NCI-H2196 (cell line): ENCODE data around the gene RFC1.
A peak's percentile ranks its signal among the peaks of the same experiment; 100 is the strongest.
"Not testable (repeated sequence)": the region's sequence is repeated elsewhere in the genome, so short reads cannot be mapped to it uniquely, and the experiment has no call there.

ENCODE experiments used
- DNase-seq: peaks from one replicate; lab custom pipeline; 2025; ENCODE audit not compliant: unreplicated experiment; lab: John Stamatoyannopoulos, UW

Gene RFC1

GRCh38 chr4:39365830-39366771, at the start of gene RFC1:
RFC1 (minus strand) TSS chr4:39366362; CDS start chr4:39366241, 121 bp downstream.
- DNase-seq, result peak; percentile 97

DNA sequence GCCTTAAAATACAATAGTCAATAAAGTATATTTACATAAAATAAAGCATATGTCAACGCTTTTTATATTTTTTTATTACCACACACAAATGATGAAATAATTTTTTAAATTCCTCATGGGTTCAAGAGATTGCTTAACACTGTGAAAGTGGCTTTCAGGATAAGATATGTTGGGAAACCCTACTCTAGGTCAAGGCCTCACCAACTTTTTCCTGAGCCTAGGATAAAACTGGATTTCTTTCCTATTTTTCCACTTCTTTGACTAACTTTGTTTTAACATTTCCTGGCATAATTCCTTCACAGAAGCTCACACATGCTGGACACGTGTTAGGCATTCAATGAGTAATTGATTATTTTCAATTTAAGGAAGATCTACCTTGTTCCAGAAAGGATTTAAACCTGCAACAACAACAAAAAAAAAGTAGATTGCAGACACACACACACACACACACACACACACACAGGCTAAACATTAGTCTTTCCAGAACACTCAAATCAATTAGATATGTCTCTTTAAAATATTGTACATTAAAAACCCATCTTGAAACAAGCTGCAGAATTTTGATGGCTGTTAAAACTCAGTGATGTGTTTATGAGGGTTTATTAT, 49.6 kb upstream of the RFC1 start:
- no peak for DNase-seq

DNA sequence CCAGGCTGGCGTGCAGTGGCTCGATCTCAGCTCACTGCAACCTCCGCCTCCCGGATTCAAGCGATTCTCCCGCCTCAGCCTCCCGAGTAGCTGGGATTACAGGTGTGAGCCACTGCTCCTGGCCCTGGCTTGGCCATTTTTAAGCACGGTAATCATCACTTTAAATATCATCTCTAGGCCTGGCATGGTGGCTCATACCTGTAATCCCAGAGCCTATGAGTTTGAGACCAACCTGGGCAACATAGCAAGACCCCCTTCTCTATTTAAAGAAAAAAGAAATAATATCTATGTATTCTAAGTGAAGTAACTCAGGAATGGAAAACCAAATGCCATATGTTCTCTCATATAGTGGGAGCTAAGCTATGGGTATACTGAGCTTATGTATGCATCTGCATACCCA, 45.4 kb upstream of the RFC1 start:
- DNase-seq, result not testable (repeated sequence)

DNA sequence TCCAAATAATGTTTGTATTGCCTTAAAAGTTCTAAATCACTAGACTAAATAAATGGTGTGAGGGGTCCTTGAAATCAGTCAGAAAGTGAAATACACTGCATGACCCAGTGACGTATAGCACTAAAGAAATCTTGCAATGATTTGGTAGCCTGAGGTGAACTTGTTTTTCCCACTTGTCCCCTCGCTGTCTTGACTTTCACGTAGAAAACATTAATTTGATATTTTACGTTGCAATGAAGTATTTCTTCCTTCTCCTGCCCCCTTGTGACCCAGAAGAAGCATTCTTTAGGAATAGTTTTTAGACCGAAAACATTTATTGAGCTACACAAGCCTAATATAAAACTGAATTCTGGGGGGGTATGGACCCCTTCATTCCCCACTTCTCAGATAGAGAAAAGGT, 44.3 kb upstream of the RFC1 start:
- DNase-seq, result no peak

GRCh38 chr4:39407584-39407885, 41.4 kb upstream of the RFC1 start:
- DNase-seq, result no peak

GRCh38 chr4:39406763-39407583, 40.8 kb upstream of the RFC1 start, which contains the start of gene KLB:
KLB (plus strand) TSS chr4:39406930; CDS start chr4:39406950, 20 bp downstream.
- DNase-seq, result no peak

GRCh38 chr4:39401640-39402039, 35.5 kb upstream of the RFC1 start:
- DNase-seq, result not testable (repeated sequence)

DNA sequence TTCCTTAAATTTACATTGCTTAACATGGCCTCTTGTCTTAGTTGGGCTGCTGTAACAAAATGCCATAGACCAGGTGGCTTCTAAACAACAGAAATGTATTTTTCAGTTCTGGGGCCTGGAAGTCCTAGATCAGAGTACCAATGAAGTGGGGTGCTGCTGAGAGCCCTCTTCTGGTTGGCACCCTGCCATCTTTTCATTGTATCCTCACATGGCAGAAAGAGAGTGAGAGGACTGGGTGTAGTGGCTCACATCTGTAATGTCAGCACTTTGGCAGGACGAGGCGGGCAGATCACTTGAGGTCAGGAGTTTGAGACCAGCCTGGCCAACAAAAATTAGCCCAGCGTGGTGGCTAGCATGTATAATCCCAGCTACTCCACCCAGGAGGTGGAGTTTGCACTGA, 28.5 kb upstream of the RFC1 start:
- DNase-seq, result no peak

DNA sequence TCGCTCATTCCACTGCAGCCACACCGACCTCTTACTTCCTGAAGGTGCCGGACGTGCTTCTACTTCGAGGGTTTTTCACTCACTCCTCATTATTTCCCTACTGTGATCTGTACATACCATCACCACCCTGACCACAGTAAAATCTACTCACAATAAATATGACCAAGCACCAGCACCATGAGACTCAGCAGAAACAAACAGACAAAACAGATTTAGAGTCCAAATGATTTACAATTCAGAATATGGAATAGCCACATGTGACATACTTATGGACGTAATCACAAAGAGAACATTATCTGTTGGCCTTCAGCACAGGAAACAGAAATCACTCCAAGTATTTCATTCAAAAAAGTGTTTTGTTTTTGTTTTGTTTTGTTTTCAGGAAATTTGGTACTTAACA, 24.4 kb upstream of the RFC1 start:
- no peak for DNase-seq

- DNase-seq, result no peak
These were observed 18.4 kb upstream of the RFC1 start for GRCh38 chr4:39384563-39384962.

DNA sequence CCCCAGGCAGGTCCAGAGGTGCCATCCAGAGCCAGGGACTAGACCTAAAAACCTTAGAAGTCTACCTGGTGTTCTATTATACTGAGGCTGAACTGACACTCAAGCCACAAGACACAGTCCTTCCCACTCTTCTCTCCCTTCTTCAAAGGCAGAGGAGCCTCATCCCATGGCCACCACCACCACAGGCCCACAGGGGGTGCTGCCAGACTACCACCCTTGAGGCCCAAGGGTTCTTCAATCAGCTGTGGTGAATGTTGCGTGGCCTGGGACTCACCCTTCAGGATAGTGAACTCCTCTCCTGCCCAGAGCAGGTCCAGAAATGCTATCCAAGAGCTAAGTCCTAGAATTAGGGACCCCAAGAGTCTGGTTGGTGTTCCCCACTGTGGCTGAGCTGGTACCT, 17.5 kb upstream of the RFC1 start:
- DNase-seq, result no peak

- DNase-seq, result no peak
These were observed 9.3 kb upstream of the RFC1 start for GRCh38 chr4:39375478-39375877.

- not testable (repeated sequence) for DNase-seq
These were observed 5.0 kb upstream of the RFC1 start for GRCh38 chr4:39371209-39371608.

- no peak for DNase-seq
These were observed 3.1 kb upstream of the RFC1 start for GRCh38 chr4:39369301-39369700.

- DNase-seq, result no peak
These were observed 1.0 kb upstream of the RFC1 start for GRCh38 chr4:39367166-39367565.

- DNase-seq, result no peak
These were observed 802 bp downstream of the RFC1 start for GRCh38 chr4:39365360-39365759.

DNA sequence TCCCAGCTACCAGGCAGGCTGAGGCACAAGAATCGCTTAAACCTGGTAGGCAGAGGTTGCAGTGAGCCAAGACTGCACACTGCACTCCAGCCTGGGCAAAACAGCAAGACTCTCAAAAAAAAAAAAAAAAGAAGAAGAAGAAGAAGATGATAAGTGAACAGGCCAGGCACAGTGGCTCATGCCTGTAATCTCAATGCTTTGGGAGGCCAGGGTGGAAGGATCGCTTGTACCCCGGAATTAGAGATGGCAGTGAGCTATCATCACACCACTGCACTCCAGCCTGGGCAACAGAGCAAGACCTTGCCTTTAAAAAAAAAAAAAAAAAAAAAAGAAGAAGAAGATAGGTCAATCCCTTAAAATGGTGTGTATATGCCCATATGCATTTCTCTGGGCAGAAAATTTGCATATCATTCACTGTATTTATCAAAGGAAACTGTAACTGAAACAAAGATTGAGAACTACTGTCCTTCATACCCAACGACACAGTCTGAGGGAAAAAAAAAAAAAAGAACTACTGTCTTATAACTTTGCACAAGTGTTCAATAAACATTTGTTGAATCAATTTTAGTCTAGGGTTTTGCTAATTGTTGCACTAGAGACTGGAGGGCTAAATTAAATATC, 2.3 kb downstream of the RFC1 start:
- DNase-seq, result no peak

DNA sequence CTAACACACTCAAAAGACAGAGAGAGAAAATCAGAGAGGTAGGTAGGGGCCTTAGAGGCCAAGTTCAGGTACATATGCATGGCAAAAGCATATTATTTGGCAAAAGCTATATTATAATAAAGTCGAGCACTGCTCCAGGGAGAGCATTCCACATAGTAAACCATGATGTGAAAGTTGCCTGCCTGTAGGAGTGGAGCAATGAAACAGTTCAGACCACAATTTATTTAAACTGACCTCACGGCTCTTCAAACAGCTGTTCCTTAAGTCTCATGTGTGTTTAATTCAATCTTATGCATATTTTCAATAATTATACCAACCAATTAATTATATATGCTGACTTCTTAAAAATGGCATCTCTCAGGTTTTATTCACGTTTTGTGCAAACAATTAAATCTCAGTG, 3.3 kb downstream of the RFC1 start:
- no peak for DNase-seq

GRCh38 chr4:39360611-39361010, 5.6 kb downstream of the RFC1 start:
- DNase-seq, result not testable (repeated sequence)

GRCh38 chr4:39357002-39357401, 9.2 kb downstream of the RFC1 start:
- DNase-seq, result no peak

DNA sequence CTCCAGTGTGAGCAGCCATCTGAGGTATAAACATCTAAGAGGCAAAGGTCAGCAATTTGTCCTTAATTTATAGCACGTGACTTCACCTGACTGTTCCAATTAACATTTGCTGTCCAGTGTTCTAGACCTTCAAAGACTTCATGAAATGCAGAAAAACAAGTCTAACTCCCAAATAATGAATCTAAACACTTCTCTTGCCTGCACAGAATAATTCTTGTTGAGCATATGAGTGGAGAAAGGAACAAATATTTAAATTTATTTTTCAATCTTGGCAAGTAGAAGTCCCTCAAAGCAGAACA, 12.0 kb downstream of the RFC1 start:
- DNase-seq, result no peak
